Fibroblast of lung (primary cell): ENCODE data around the gene MGAT5. TPM values are rescaled to one million over a fixed set of nuclear protein-coding genes. Genes with fewer than 3 reads are reported as not detected.

Experiments used
- DNase-seq, 2 donors: peaks; one replicate each; pipeline versions ENCODE4 v3.0.0 to v3.0.0-alpha.2; 2010; ENCODE audit warnings: low read depth in 2 of 2
- H2AFZ ChIP-seq: 2 replicates; pipeline ENCODE4 v1.5.1; 2012; ENCODE audit warnings: low read length, control low read depth, inconsistent platforms
- H3K27ac ChIP-seq: 2 replicates; pipeline ENCODE4 v1.5.1; 2011; ENCODE audit warnings: low read length, control low read depth; ENCODE audit not compliant: insufficient read depth
- H3K27me3 ChIP-seq: 2 replicates; pipeline ENCODE4 v1.5.1; 2011; ENCODE audit warnings: mild to moderate bottlenecking, low read length; ENCODE audit not compliant: control insufficient read depth, insufficient read depth
- H3K36me3 ChIP-seq: 2 replicates; pipeline ENCODE4 v1.5.1; 2011; ENCODE audit warnings: low read length; ENCODE audit not compliant: control insufficient read depth, insufficient read depth
- H3K4me1 ChIP-seq: 2 replicates; pipeline ENCODE4 v1.5.1; 2011; ENCODE audit warnings: low read length; ENCODE audit not compliant: control insufficient read depth, insufficient read depth; ENCODE audit errors: extremely low read depth
- H3K4me2 ChIP-seq: 2 replicates; pipeline ENCODE4 v1.5.1; 2011; ENCODE audit warnings: low read length, control low read depth; ENCODE audit not compliant: insufficient read depth; ENCODE audit errors: extremely low read depth
- H3K4me3 ChIP-seq, 4 experiments: fragments of 200-600 bp in 1 of 4; sonication (generic) in 1 of 4; replicated peaks in 1 of 4; 2 replicates each; pipeline ENCODE4 v1.5.1; 2011 to 2016; ENCODE audit warnings: low read length in 4 of 4, low read depth in 3 of 4, mild to moderate bottlenecking in 3 of 4, control low read depth in 2 of 4, inconsistent platforms in 1 of 4, mixed read lengths in 1 of 4; ENCODE audit not compliant: insufficient read depth in 1 of 4; ENCODE audit errors: control extremely low read depth in 1 of 4
- H3K79me2 ChIP-seq: 2 replicates; pipeline ENCODE4 v1.5.1; 2012; ENCODE audit warnings: mild to moderate bottlenecking, low read length, inconsistent platforms; ENCODE audit not compliant: control insufficient read depth, insufficient read depth
- H3K9ac ChIP-seq: 2 replicates; pipeline ENCODE4 v1.5.1; 2011; ENCODE audit warnings: mild to moderate bottlenecking, low read length, control low read depth; ENCODE audit not compliant: insufficient read depth
- H3K9me3 ChIP-seq: 2 replicates; pipeline ENCODE4 v1.5.1; 2012; ENCODE audit warnings: low read depth, low read length; ENCODE audit not compliant: control insufficient read depth, insufficient read depth
- H4K20me1 ChIP-seq: 2 replicates; pipeline ENCODE4 v1.5.1; 2011; ENCODE audit warnings: low read length; ENCODE audit not compliant: control insufficient read depth, insufficient read depth; ENCODE audit errors: extremely low read depth
- CTCF ChIP-seq, 2 donors: IDR thresholded peaks in 1 of 2; conservative IDR thresholded peaks in 1 of 2; 1 replicate in 1 of 2; 2 replicates in 1 of 2; pipeline ENCODE4 v1.5.1; 2011 to 2012; ENCODE audit warnings: low read length in 2 of 2, control low read depth in 1 of 2, inconsistent platforms in 1 of 2, low read depth in 1 of 2, mild to moderate bottlenecking in 1 of 2
- EZH2 ChIP-seq: IDR thresholded peaks from 2 replicates; pipeline ENCODE4 v1.5.1; 2012; ENCODE audit warnings: low read length, control low read depth, mild to moderate bottlenecking; ENCODE audit errors: missing control alignments
- polyA plus RNA-seq, 2 donors: library from polyadenylated mRNA; depleted of rRNA in 1 of 2; stranded (reverse) in 1 of 2; unstranded in 1 of 2; fragments of >200 nt; gene quantifications; 2 replicates each; pipeline ENCODE4 v1.2.1, GENCODE V29; 2011 to 2012; ENCODE audit warnings: missing spikeins in 1 of 2
- total RNA-seq: library from RNA; depleted of rRNA; stranded (reverse); fragments of >200 nt; gene quantifications from 2 replicates; pipeline ENCODE4 v1.2.1, GENCODE V29; 2014

Gene MGAT5
- total and polyA plus RNA-seq, 2 donors (not counting 1 experiment from before 2014, with no cell fraction given) = 270 to 301 TPM

- Histone ChIP-seq H3K4me1 (no peaks in the 10 kb centered on the region), H3K36me3 (peaks cover 2% of the 10 kb centered on the region), H4K20me1 (no peaks in the 10 kb centered on the region), H3K27me3 (no peaks in the 10 kb centered on the region), H2AFZ (no peak overlapping the region), H3K79me2 (no peaks in the 10 kb centered on the region), H3K4me3 (no peak overlapping the region), H3K9me3 (no peaks in the 10 kb centered on the region), H3K9ac (no peak overlapping the region), H3K27ac (no peak overlapping the region), H3K4me2 (no peak overlapping the region)
- peak; percentile 48 to 58 for DNase-seq
- peak; percentile 50 to 58 for TF ChIP-seq CTCF (conservative IDR thresholded peaks at IDR 0.05 in 1 of 2, IDR thresholded peaks at IDR 0.05 in 1 of 2; ENCODE audit: low read depth in 1 of 2, low read length in 2 of 2)
- TF ChIP-seq EZH2 = no peak
Observed at GRCh38 chr2:134460583-134460998, 206.7 kb downstream of the MGAT5 start.

GRCh38 chr2:134461511-134461910, 207.6 kb downstream of the MGAT5 start:
- TF ChIP-seq CTCF (conservative IDR thresholded peaks at IDR 0.05 in 1 of 2, IDR thresholded peaks at IDR 0.05 in 1 of 2; ENCODE audit: low read depth in 1 of 2, low read length in 2 of 2) (no peak), EZH2 (no peak)
- no peak overlapping the region for H2AFZ ChIP-seq
- no peaks in the 10 kb centered on the region for H4K20me1 ChIP-seq

GRCh38 chr2:134462275-134462674, 208.4 kb downstream of the MGAT5 start:
- H3K36me3 ChIP-seq = no peaks in the 10 kb centered on the region
- H4K20me1 ChIP-seq = no peaks in the 10 kb centered on the region
- no peak overlapping the region for H2AFZ ChIP-seq
- H3K27me3 ChIP-seq = no peaks in the 10 kb centered on the region
- H3K79me2 ChIP-seq = no peaks in the 10 kb centered on the region
- TF ChIP-seq EZH2 = no peak
- no peak for TF ChIP-seq CTCF (conservative IDR thresholded peaks at IDR 0.05 in 1 of 2, IDR thresholded peaks at IDR 0.05 in 1 of 2; ENCODE audit: low read depth in 1 of 2, low read length in 2 of 2)
- H3K27ac ChIP-seq = no peak overlapping the region
- no peak for DNase-seq
- H3K4me3 ChIP-seq = no peak overlapping the region
- no peak overlapping the region for H3K4me2 ChIP-seq
- no peaks in the 10 kb centered on the region for H3K9me3 ChIP-seq
- H3K9ac ChIP-seq = no peak overlapping the region
- H3K4me1 ChIP-seq = no peaks in the 10 kb centered on the region

More at GRCh38 chr2:134461511-134461910, 207.6 kb downstream of the MGAT5 start:
- Histone ChIP-seq H3K9me3 (no peaks in the 10 kb centered on the region), H3K27ac (no peak overlapping the region), H3K27me3 (no peaks in the 10 kb centered on the region), H3K4me2 (no peak overlapping the region), H3K4me3 (no peak overlapping the region), H3K9ac (no peak overlapping the region), H3K4me1 (no peaks in the 10 kb centered on the region), H3K36me3 (peaks cover 2% of the 10 kb centered on the region), H3K79me2 (no peaks in the 10 kb centered on the region)
- DNase-seq = peak in 1 of 2 donors; percentile 16
